Stimulated activated naive B cell treated with anti-CD40 and anti-IgM and Interleukin-4, amounts not matched to agents 10 μg/mL and 1 μg/mL and 100 μg/mL, for 72 hours (primary cell): ENCODE measurements around the gene DAZL.
A peak's percentile ranks its signal among the peaks of the same experiment; 100 is the strongest.

ENCODE experiments used
- ATAC-seq, 2 donors: fragments of 150-1000 bp; cut with Tn5 transposase; replicated peaks; 2 replicates each; pipeline ENCODE4 v1.10.0; 2021; ENCODE audit warnings: moderate library complexity in 1 of 2
- DNase-seq: peaks from one replicate; pipeline ENCODE4 v3.0.0; 2021
- H3K27ac Mint-ChIP-seq: one replicate; pipeline ENCODE4 v1.8.0; 2022; ENCODE audit warnings: mild to moderate bottlenecking, mixed read lengths
- H3K27me3 Mint-ChIP-seq, 2 donors: one replicate each; pipeline ENCODE4 v1.8.0; 2022; ENCODE audit warnings: mixed read lengths in 2 of 2
- H3K36me3 Mint-ChIP-seq, 2 donors: one replicate each; pipeline ENCODE4 v1.8.0; 2022; ENCODE audit warnings: mixed read lengths in 2 of 2, mild to moderate bottlenecking in 1 of 2
- H3K4me1 Mint-ChIP-seq, 2 donors: one replicate each; pipeline ENCODE4 v1.8.0; 2022; ENCODE audit warnings: mixed read lengths in 2 of 2, mild to moderate bottlenecking in 1 of 2
- H3K4me3 Mint-ChIP-seq, 2 donors: one replicate each; pipeline ENCODE4 v1.8.0; 2022; ENCODE audit warnings: mild to moderate bottlenecking in 2 of 2, mixed read lengths in 2 of 2, moderate library complexity in 1 of 2
- H3K9me3 Mint-ChIP-seq, 2 donors: one replicate each; pipeline ENCODE4 v1.8.0; 2022; ENCODE audit warnings: mixed read lengths in 2 of 2, mild to moderate bottlenecking in 1 of 2

DAZL gene

DNA sequence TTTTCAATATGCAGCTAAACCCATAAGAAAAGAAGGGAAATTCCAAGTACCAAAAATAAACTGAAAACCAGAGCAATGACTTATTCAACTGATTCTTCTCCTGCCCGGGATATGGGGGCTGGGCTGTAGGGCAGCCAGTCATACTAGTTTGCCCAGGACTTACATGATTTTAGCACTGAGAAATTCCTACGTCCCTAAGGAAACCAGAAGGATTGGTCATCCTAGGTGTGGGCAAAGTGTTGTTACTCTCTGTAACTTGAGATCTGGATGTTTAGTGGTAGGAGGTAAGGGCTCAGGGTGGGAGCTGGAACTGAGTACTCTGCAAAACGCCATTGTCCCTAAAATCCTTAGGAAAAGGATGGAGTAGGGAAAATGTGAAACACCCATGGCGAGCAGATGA is 1.2 kb upstream of the DAZL start:
- H3K27ac Mint-ChIP-seq, result no peak overlapping the region
- peaks cover 0 to 2% of the 10 kb centered on the region in 2 donors for H3K36me3 Mint-ChIP-seq
- DNase-seq (no peak), ATAC-seq (no peak)
- peaks cover 0 to 6% of the 10 kb centered on the region in 2 donors for H3K4me1 Mint-ChIP-seq
- no peaks in the 10 kb centered on the region for H3K27me3 Mint-ChIP-seq
- no peak overlapping the region for H3K4me3 Mint-ChIP-seq
- peaks cover 0 to 3% of the 10 kb centered on the region in 2 donors for H3K9me3 Mint-ChIP-seq

DNA sequence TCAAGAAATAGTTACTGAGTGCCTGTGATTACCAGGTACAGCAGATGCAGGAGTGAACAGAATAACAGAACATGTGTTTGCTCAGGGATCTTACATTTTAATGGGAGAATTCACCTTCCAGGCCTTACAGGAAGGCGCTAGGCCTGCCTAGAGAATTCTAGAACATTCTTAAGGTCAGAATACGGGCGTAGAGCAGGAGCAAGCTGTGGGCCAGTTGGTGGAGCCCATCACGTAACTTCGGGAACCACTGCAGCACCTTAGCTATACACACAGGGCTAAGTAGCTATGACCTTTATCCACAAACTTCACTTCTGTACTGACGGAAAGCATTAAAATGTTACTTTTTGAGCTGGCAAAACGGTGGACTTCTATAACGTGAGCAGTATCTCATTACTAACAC is 743 bp upstream of the DAZL start:
- DNase-seq (no peak), ATAC-seq (no peak)
- H3K4me3 Mint-ChIP-seq, result no peak overlapping the region
- H3K27ac Mint-ChIP-seq, result no peak overlapping the region
- H3K9me3 Mint-ChIP-seq, result peaks cover 0 to 3% of the 10 kb centered on the region in 2 donors
- H3K4me1 Mint-ChIP-seq, result peaks cover 0 to 8% of the 10 kb centered on the region in 2 donors
- H3K27me3 Mint-ChIP-seq, result no peaks in the 10 kb centered on the region
- H3K36me3 Mint-ChIP-seq, result peaks cover 0 to 2% of the 10 kb centered on the region in 2 donors

DNA sequence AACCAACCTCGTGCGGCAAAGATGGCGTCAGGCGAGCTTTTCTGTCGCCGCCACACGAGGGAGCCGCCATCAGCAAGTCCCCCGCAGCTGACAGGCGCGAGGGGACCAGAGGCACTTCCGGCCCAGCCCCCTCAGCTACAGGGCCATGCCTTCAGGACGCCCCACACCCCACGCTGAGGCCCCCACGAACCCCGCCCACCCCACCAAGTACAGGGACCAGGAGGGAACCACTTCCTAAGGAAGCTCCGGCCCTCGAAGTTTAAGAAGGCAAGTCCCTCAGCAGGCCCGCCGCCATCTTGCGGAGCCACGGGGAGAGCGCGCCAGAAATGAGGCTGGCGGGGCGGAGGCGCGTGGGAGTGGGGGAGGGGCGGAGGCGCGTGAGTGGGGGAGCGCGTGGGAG is 790 bp downstream of the DAZL start:
- H3K4me3 Mint-ChIP-seq, result no peak overlapping the region
- no peak overlapping the region for H3K27ac Mint-ChIP-seq
- ATAC-seq (no peak), DNase-seq (no peak)
- peaks cover 0 to 2% of the 10 kb centered on the region in 2 donors for H3K36me3 Mint-ChIP-seq
- peaks cover 0 to 3% of the 10 kb centered on the region in 2 donors for H3K9me3 Mint-ChIP-seq
- peaks cover 0 to 8% of the 10 kb centered on the region in 2 donors for H3K4me1 Mint-ChIP-seq
- peaks cover 0 to 3% of the 10 kb centered on the region in 2 donors for H3K27me3 Mint-ChIP-seq

DNA sequence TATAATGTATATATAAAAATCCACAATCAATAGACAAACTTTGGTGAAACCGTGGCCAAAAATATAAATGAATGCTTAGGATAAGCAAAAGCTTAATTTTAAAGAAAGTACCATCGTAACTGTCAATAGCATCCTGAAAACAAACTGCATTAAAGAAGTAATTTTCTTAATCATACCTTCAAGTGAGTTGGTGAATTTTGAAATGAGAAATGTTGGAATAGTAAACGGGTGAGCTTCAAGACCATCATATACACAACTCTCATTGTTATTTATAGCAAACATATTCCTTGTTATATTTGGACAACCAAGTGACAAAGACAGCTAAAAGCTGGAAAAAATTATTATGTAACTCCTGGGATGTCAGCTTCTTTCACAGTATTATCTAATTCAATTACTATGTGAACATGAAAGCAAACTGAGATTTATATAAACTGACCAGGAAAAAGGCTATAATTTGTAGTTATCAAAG is 3.7 kb downstream of the DAZL start:
- H3K27ac Mint-ChIP-seq, result no peak overlapping the region
- H3K4me1 Mint-ChIP-seq, result peaks cover 5 to 13% of the 10 kb centered on the region in 2 donors
- DNase-seq (no peak), ATAC-seq (no peak)
- peaks cover 0 to 3% of the 10 kb centered on the region in 2 donors for H3K27me3 Mint-ChIP-seq
- H3K36me3 Mint-ChIP-seq, result peaks cover 0 to 2% of the 10 kb centered on the region in 2 donors
- peaks cover 0 to 3% of the 10 kb centered on the region in 2 donors for H3K9me3 Mint-ChIP-seq
- no peak overlapping the region for H3K4me3 Mint-ChIP-seq

- no peak overlapping the region for H3K4me3 Mint-ChIP-seq
- peaks cover 5 to 13% of the 10 kb centered on the region in 2 donors for H3K4me1 Mint-ChIP-seq
- DNase-seq (peak; percentile 39), ATAC-seq (peak; percentile 46 to 69)
- H3K36me3 Mint-ChIP-seq, result peaks cover 0 to 2% of the 10 kb centered on the region in 2 donors
- peaks cover 0 to 3% of the 10 kb centered on the region in 2 donors for H3K27me3 Mint-ChIP-seq
- peaks cover 0 to 3% of the 10 kb centered on the region in 2 donors for H3K9me3 Mint-ChIP-seq
- no peak overlapping the region for H3K27ac Mint-ChIP-seq
These were observed 4.3 kb downstream of the DAZL start for GRCh38 chr3:16600780-16601536.

DNA sequence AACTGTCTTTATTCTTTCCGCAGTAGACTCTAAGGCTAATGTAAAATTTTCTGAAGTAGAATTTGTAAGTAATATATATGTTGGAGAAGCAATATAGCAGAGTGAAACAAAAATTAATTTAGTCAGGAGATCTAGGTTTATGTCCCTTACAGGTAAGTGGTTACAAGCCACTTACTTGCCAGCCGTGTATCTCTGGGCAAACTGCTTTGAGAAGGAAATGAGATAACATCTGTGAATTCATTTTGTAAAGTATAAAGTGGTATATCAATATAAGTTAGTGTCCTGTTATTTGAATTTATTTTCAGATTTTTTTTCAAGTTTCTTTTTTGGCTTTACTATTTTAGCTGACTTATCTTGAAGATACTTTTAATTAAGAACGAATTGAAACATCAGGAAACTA is 5.5 kb downstream of the DAZL start:
- Mint-ChIP-seq H3K4me1 (peaks cover 5 to 11% of the 10 kb centered on the region in 2 donors), H3K9me3 (no peaks in the 10 kb centered on the region), H3K36me3 (no peaks in the 10 kb centered on the region), H3K27ac (no peak overlapping the region), H3K4me3 (no peak overlapping the region), H3K27me3 (peaks cover 0 to 3% of the 10 kb centered on the region in 2 donors)
- no peak for ATAC-seq
- no peak for DNase-seq

- DNase-seq, result no peak
- no peak overlapping the region for H3K4me3 Mint-ChIP-seq
- no peak overlapping the region for H3K27ac Mint-ChIP-seq
- H3K4me1 Mint-ChIP-seq, result peaks cover 5 to 11% of the 10 kb centered on the region in 2 donors
- no peaks in the 10 kb centered on the region for H3K36me3 Mint-ChIP-seq
- H3K9me3 Mint-ChIP-seq, result no peaks in the 10 kb centered on the region
- peaks cover 0 to 3% of the 10 kb centered on the region in 2 donors for H3K27me3 Mint-ChIP-seq
- ATAC-seq, result peak; percentile 76 to 96
These were observed 8.7 kb downstream of the DAZL start for GRCh38 chr3:16596352-16597032.

- H3K27ac Mint-ChIP-seq, result no peak overlapping the region
- H3K4me3 Mint-ChIP-seq, result no peak overlapping the region
- H3K27me3 Mint-ChIP-seq, result peaks cover 0 to 3% of the 10 kb centered on the region in 2 donors
- no peaks in the 10 kb centered on the region for H3K36me3 Mint-ChIP-seq
- H3K4me1 Mint-ChIP-seq, result peaks cover 12 to 13% of the 10 kb centered on the region in 2 donors
- ATAC-seq, result no peak
- no peaks in the 10 kb centered on the region for H3K9me3 Mint-ChIP-seq
- no peak for DNase-seq
These were observed 9.4 kb downstream of the DAZL start for GRCh38 chr3:16595778-16596177.

DNA sequence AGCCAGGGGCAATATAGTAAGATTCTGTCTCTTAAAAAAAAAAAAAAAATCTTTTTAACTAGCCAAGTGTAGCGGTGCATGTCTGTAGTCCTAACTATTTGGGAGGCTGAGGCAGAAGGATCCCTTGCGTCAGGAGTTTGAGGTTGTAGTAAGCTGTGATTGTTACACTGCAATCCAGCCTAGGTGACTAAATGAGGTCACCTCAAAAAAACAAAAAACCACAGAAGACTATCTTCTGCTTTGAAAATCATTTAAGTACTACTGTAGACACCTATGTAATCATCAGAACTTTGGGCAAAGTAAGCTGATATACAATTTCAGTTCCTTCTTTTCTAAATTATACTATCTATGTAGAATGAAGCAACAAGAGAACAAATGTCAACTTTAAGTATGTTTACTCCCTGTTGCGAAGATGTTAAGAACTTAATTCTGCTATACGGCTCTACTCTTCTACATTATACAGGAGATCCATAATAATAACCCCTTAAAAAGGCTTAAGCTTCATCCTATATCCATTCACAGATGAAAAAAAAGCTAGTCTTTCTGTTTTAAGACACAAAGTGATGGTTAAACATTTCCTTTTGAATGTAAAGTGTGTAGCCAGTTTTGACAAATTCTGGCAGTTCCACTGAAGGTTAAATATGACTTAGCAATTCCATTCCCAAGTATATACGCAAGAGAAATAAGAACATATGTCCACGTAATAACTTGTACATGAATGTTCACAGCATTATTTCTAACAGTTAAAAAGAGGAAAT is 15.2 kb downstream of the DAZL start:
- peak; percentile 98 for ATAC-seq
- Mint-ChIP-seq H3K36me3 (no peaks in the 10 kb centered on the region), H3K27ac (peak overlapping the region; percentile 79), H3K4me3 (peak overlapping the region; percentile 32 to 48), H3K27me3 (no peaks in the 10 kb centered on the region), H3K4me1 (peaks cover 9 to 25% of the 10 kb centered on the region in 2 donors), H3K9me3 (no peaks in the 10 kb centered on the region)
- DNase-seq, result no peak

DNA sequence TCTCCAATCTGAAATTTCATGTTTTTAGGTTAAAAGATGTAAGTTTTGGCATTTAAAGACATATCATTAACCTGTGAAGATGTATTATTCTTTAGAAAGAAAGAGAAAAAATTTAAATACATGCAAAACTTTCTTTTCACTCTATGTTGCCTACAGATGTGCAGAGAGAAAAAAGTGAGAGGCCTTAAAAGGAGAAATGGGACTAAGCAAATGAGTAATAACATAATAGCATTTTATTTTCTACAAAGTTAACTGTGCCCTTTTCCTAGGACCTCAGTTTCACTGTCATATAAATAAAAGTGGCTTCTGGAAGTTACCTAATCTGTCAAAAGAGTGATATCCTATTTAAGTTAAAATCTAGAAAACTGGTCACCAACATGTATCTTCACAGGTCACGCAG is 16.1 kb downstream of the DAZL start:
- no peaks in the 10 kb centered on the region for H3K27me3 Mint-ChIP-seq
- H3K4me3 Mint-ChIP-seq, result peak overlapping the region in 1 of 2 donors; percentile 48
- H3K4me1 Mint-ChIP-seq, result peaks cover 9 to 25% of the 10 kb centered on the region in 2 donors
- H3K9me3 Mint-ChIP-seq, result no peaks in the 10 kb centered on the region
- no peaks in the 10 kb centered on the region for H3K36me3 Mint-ChIP-seq
- peak overlapping the region; percentile 56 for H3K27ac Mint-ChIP-seq
- DNase-seq (no peak), ATAC-seq (peak; percentile 50 to 61)

DNA sequence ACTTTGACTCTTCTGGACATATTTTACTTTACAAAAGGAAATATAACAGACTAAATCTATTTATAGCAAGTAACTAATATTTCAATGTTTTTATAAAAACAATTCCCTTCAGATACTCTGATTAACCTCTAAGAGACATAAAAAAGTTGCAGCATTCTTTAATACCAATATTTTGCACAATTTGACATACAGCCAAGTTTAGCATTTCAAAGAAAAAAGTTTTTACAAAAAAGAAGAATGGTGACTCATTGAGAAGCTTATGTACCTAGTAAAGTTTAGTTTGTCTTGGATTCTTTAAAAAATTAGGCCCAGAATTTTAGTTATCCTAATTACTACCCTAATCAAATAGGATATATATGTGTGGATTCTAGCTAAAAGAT is 17.6 kb downstream of the DAZL start:
- H3K27ac Mint-ChIP-seq, result no peak overlapping the region
- DNase-seq (no peak), ATAC-seq (no peak)
- H3K9me3 Mint-ChIP-seq, result no peaks in the 10 kb centered on the region
- no peak overlapping the region for H3K4me3 Mint-ChIP-seq
- H3K27me3 Mint-ChIP-seq, result no peaks in the 10 kb centered on the region
- peaks cover 9 to 25% of the 10 kb centered on the region in 2 donors for H3K4me1 Mint-ChIP-seq
- H3K36me3 Mint-ChIP-seq, result no peaks in the 10 kb centered on the region

DNA sequence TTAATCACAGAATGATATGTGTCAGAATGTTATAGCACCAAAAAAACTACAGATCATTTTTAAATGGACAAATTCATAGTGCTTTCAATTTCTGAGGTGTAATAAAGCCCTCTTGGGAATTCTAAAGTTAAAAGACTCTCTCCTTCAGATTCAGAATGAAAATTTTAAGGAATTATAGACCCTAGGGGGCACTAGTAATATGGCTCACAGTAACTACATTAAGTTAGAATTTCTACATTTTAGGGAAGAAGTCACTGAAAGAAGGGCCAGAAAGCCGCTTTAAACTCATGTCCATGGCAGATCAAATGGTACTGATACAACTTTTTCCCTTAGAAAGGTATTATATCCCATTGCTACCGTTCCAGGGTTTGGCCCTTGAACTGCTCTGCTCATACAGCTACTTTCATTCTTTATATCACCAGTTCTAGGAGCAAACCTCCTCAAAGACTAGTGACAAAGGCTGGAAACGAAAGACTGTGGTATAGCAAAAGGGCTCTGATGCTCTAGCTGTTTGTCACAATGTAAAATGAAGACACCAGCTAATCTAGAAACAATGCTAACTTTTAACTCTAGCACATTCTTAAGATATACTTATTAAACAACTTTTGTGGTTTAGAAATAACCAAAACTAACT is 18.1 kb downstream of the DAZL start:
- Mint-ChIP-seq H3K27me3 (no peaks in the 10 kb centered on the region), H3K27ac (no peak overlapping the region), H3K36me3 (no peaks in the 10 kb centered on the region), H3K4me3 (no peak overlapping the region), H3K4me1 (peaks cover 9 to 25% of the 10 kb centered on the region in 2 donors), H3K9me3 (no peaks in the 10 kb centered on the region)
- ATAC-seq, result no peak
- DNase-seq, result no peak

- Mint-ChIP-seq H3K4me1 (peaks cover 2 to 9% of the 10 kb centered on the region in 2 donors), H3K9me3 (peaks cover 0 to 4% of the 10 kb centered on the region in 2 donors), H3K36me3 (no peaks in the 10 kb centered on the region), H3K27ac (no peak overlapping the region), H3K27me3 (no peaks in the 10 kb centered on the region), H3K4me3 (no peak overlapping the region)
- DNase-seq (no peak), ATAC-seq (no peak)
These were observed 20.3 kb downstream of the DAZL start for GRCh38 chr3:16584880-16585279.

DNA sequence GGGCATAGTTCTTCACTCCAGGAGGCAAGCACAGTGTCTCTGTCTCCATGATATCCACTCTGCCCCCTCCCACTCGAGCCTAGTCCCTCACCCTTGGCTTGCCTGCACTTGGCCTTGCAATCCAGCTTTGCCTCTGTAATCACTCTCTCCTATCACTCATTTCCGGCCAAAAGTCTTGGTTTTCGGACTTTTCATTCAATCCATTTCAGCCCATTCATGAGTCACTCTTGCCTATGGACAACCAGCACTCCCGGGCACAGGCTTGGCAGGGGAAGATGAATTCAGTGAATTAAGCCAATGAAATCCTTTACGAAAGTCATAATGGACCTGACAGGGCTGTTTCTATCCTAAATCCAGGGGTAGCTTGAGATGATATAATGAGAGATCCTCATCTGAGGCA is 21.7 kb downstream of the DAZL start:
- Mint-ChIP-seq H3K9me3 (peaks cover 0 to 4% of the 10 kb centered on the region in 2 donors), H3K27me3 (no peaks in the 10 kb centered on the region), H3K36me3 (no peaks in the 10 kb centered on the region), H3K27ac (no peak overlapping the region), H3K4me3 (no peak overlapping the region), H3K4me1 (no peaks in the 10 kb centered on the region)
- ATAC-seq, result no peak
- no peak for DNase-seq
